OCI-LY1 (cell line): ENCODE results near the gene CNTNAP5.

Source experiments
- H2AFZ ChIP-seq: fragments of 200-600 bp; sonication (generic), shearing (Covaris generic); 2 replicates; pipeline ENCODE4 v1.6.0; 2014; ENCODE audit warnings: antibody characterized with exemption, mild to moderate bottlenecking, low read length
- H3F3A ChIP-seq: fragments of 200-600 bp; sonication (generic), shearing (Covaris generic); 2 replicates; pipeline ENCODE4 v1.6.0; 2014; ENCODE audit warnings: mild to moderate bottlenecking, antibody characterized with exemption, low read length, moderate library complexity; ENCODE audit not compliant: insufficient read depth
- H3K27ac ChIP-seq: fragments of 200-600 bp; sonication (generic); 2 replicates; pipeline ENCODE4 v1.5.1; 2014; ENCODE audit warnings: low read length, mixed run types, mild to moderate bottlenecking, low read depth; ENCODE audit not compliant: poor library complexity, severe bottlenecking
- H3K27me3 ChIP-seq: fragments of 200-600 bp; sonication (generic); 2 replicates; pipeline ENCODE4 v1.6.0; 2014; ENCODE audit warnings: antibody characterized with exemption, mild to moderate bottlenecking, low read length, moderate library complexity; ENCODE audit not compliant: insufficient read depth
- H3K36me3 ChIP-seq: fragments of 200-600 bp; sonication (generic); 2 replicates; pipeline ENCODE4 v1.6.1; 2014; ENCODE audit warnings: mild to moderate bottlenecking, antibody characterized with exemption, low read length, moderate library complexity, mixed read lengths; ENCODE audit not compliant: insufficient read depth
- H3K4me1 ChIP-seq: fragments of 200-600 bp; sonication (generic); 2 replicates; pipeline ENCODE4 v1.5.1; 2014; ENCODE audit warnings: mild to moderate bottlenecking, low read length, moderate library complexity; ENCODE audit not compliant: insufficient read depth, severe bottlenecking
- H3K4me2 ChIP-seq: fragments of 200-600 bp; sonication (generic), shearing (Covaris generic); 2 replicates; pipeline ENCODE4 v1.6.1; 2014; ENCODE audit warnings: low read length
- H3K4me3 ChIP-seq: fragments of 200-600 bp; sonication (generic); 2 replicates; pipeline ENCODE4 v1.5.1; 2014; ENCODE audit warnings: low read length, low read depth, mild to moderate bottlenecking, mixed read lengths; ENCODE audit not compliant: poor library complexity, severe bottlenecking
- H3K79me2 ChIP-seq: fragments of 200-600 bp; shearing (Covaris generic); 2 replicates; pipeline ENCODE4 v1.6.1; 2016; ENCODE audit warnings: mixed run types, low read length, mixed read lengths; ENCODE audit not compliant: insufficient read depth
- H3K9ac ChIP-seq: fragments of 200-600 bp; sonication (generic), shearing (Covaris generic); 2 replicates; pipeline ENCODE4 v1.6.1; 2014; ENCODE audit warnings: mild to moderate bottlenecking, low read length, mixed read lengths
- H3K9me2 ChIP-seq: fragments of 200-600 bp; sonication (generic), shearing (Covaris generic); 2 replicates; pipeline ENCODE4 v1.6.1; 2014; ENCODE audit warnings: low read depth, mild to moderate bottlenecking, low read length, mixed read lengths
- H3K9me3 ChIP-seq: fragments of 200-600 bp; shearing (Covaris generic); 2 replicates; pipeline ENCODE4 v1.6.1; 2014; ENCODE audit warnings: low read length, mixed read lengths
- H4K20me1 ChIP-seq: fragments of 200-600 bp; sonication (generic), shearing (Covaris generic); 2 replicates; pipeline ENCODE4 v1.6.0; 2016; ENCODE audit warnings: mild to moderate bottlenecking, low read length; ENCODE audit not compliant: insufficient read depth
- CTCF ChIP-seq: fragments of 200-600 bp; sonication (generic), shearing (Covaris generic); IDR thresholded peaks from 2 replicates; pipeline ENCODE4 v1.5.1; 2017; ENCODE audit warnings: mild to moderate bottlenecking, antibody characterized with exemption, low read length, moderate library complexity, mixed read lengths
- EZH2 ChIP-seq: fragments of 200-600 bp; sonication (generic), shearing (Covaris generic); IDR thresholded peaks from 2 replicates; pipeline ENCODE4 v1.8.0; 2017; ENCODE audit warnings: borderline replicate concordance, mixed run types, mild to moderate bottlenecking, antibody characterized with exemption, low read length, moderate library complexity, mixed read lengths

The CNTNAP5 gene

GRCh38 chr2:124267794-124268193, 242.7 kb downstream of the CNTNAP5 start:
- TF ChIP-seq CTCF, result no peak
- TF ChIP-seq EZH2, result no peak
- no peaks in the 10 kb centered on the region for H3F3A ChIP-seq
- no peaks in the 10 kb centered on the region for H3K79me2 ChIP-seq
- H2AFZ ChIP-seq, result no peak overlapping the region
- no peak overlapping the region for H3K4me3 ChIP-seq
- H4K20me1 ChIP-seq, result no peaks in the 10 kb centered on the region
- no peaks in the 10 kb centered on the region for H3K9me3 ChIP-seq
- no peak overlapping the region for H3K27ac ChIP-seq
- H3K27me3 ChIP-seq, result no peaks in the 10 kb centered on the region
- H3K4me1 ChIP-seq, result no peaks in the 10 kb centered on the region
- H3K4me2 ChIP-seq, result no peak overlapping the region
- H3K9me2 ChIP-seq, result no peaks in the 10 kb centered on the region
- no peak overlapping the region for H3K9ac ChIP-seq
- no peaks in the 10 kb centered on the region for H3K36me3 ChIP-seq

- Histone ChIP-seq H3K79me2 (no peaks in the 10 kb centered on the region), H3K9me2 (no peaks in the 10 kb centered on the region), H2AFZ (no peak overlapping the region), H4K20me1 (no peaks in the 10 kb centered on the region), H3K27me3 (no peaks in the 10 kb centered on the region), H3K4me2 (no peak overlapping the region), H3F3A (no peaks in the 10 kb centered on the region), H3K4me3 (no peak overlapping the region), H3K36me3 (no peaks in the 10 kb centered on the region), H3K27ac (no peak overlapping the region), H3K4me1 (no peaks in the 10 kb centered on the region), H3K9me3 (no peaks in the 10 kb centered on the region), H3K9ac (no peak overlapping the region)
- TF ChIP-seq CTCF (no peak), EZH2 (no peak)
These were observed 244.3 kb downstream of the CNTNAP5 start for GRCh38 chr2:124269348-124269747.

- Histone ChIP-seq H3K9me3 (no peaks in the 10 kb centered on the region), H3K4me3 (no peak overlapping the region), H3K9me2 (no peaks in the 10 kb centered on the region), H3F3A (no peaks in the 10 kb centered on the region), H2AFZ (no peak overlapping the region), H3K4me1 (no peaks in the 10 kb centered on the region), H3K9ac (no peak overlapping the region), H3K4me2 (no peak overlapping the region), H3K36me3 (no peaks in the 10 kb centered on the region), H3K27ac (no peak overlapping the region), H4K20me1 (no peaks in the 10 kb centered on the region), H3K27me3 (no peaks in the 10 kb centered on the region), H3K79me2 (no peaks in the 10 kb centered on the region)
- TF ChIP-seq CTCF, result no peak
- no peak for TF ChIP-seq EZH2
These were observed 247.3 kb downstream of the CNTNAP5 start for GRCh38 chr2:124272261-124272841.
